Smooth muscle cell of the umbilical artery (primary cell): Measurements from ENCODE around the gene C4orf54. TPM values are rescaled to one million over a fixed set of nuclear protein-coding genes. Genes with fewer than 3 reads are reported as not detected.

Experiments used
- total RNA-seq: library from RNA; depleted of rRNA; stranded (reverse); fragments of >200 nt; gene quantifications from 2 replicates; pipeline ENCODE4 v1.2.3, GENCODE V29; 2014

C4orf54 gene
- under 0.01 TPM in 1 of 2 replicates, not detected in the other for total RNA-seq

GRCh38 chr4:99657798-99658197 lies at the start of gene C4orf54:
C4orf54 (minus strand) TSS chr4:99657828; CDS start chr4:99654648, 3,180 bp downstream.

Other genes with a start within 250 kb of the C4orf54 start
- gene ADH7, start 222.5 kb downstream of the C4orf54 start, total RNA-seq = not detected in 2 replicates
- not detected in 2 replicates for gene C4orf17, start 146.8 kb downstream of the C4orf54 start, total RNA-seq
- 6.2 and 6.5 TPM in 2 replicates for gene TRMT10A, start 93.8 kb downstream of the C4orf54 start, total RNA-seq
- gene MTTP, start 83.0 kb downstream of the C4orf54 start, total RNA-seq = 0.09 and 0.30 TPM in 2 replicates
- gene DAPP1, start 159.0 kb upstream of the C4orf54 start, total RNA-seq = not detected in 2 replicates
- gene LAMTOR3, start 236.6 kb upstream of the C4orf54 start, total RNA-seq = 44.1 and 49.6 TPM in 2 replicates